Astrocyte (in vitro differentiated cells and primary cell): Measurements from ENCODE around the gene PDSS1. TPM values are rescaled to one million over a fixed set of nuclear protein-coding genes. Genes with fewer than 3 reads are reported as not detected.

Experiments
- DNase-seq: peaks from one replicate; pipeline ENCODE4 v3.0.0-alpha.2; 2010; ENCODE audit warnings: low read depth
- FAIRE-seq: peaks from 2 replicates; lab custom pipeline; 2011; peaks lifted over from hg19 to GRCh38; lab: Jason Lieb, UNC
- H2AFZ ChIP-seq: 2 replicates; pipeline ENCODE4 v1.6.0; 2012; ENCODE audit warnings: low read depth, low read length, inconsistent platforms
- H3K27ac ChIP-seq: 2 replicates; pipeline ENCODE4 v1.5.1; 2011; ENCODE audit warnings: low read depth, low read length, inconsistent platforms
- H3K27me3 ChIP-seq: 2 replicates; pipeline ENCODE4 v1.6.0; 2011; ENCODE audit warnings: low read length, inconsistent platforms; ENCODE audit not compliant: insufficient read depth
- H3K36me3 ChIP-seq: 2 replicates; pipeline ENCODE4 v1.5.1; 2011; ENCODE audit warnings: low read length, inconsistent platforms; ENCODE audit not compliant: insufficient read depth
- H3K4me1 ChIP-seq: 2 replicates; pipeline ENCODE4 v1.5.1; 2011; ENCODE audit warnings: low read length, inconsistent platforms; ENCODE audit not compliant: insufficient read depth
- H3K4me2 ChIP-seq: 2 replicates; pipeline ENCODE4 v1.6.0; 2012; ENCODE audit warnings: low read length, inconsistent platforms
- H3K4me3 ChIP-seq: 2 replicates; pipeline ENCODE4 v1.5.1; 2011; ENCODE audit warnings: low read depth, mild to moderate bottlenecking, low read length, inconsistent platforms; ENCODE audit not compliant: insufficient read depth
- H3K79me2 ChIP-seq: 2 replicates; pipeline ENCODE4 v1.6.0; 2012; ENCODE audit warnings: mild to moderate bottlenecking, low read length, inconsistent platforms; ENCODE audit not compliant: insufficient read depth
- H3K9ac ChIP-seq: 2 replicates; pipeline ENCODE4 v1.6.0; 2012; ENCODE audit warnings: mild to moderate bottlenecking, low read length, inconsistent platforms
- H3K9me3 ChIP-seq: 2 replicates; pipeline ENCODE4 v1.5.1; 2012; ENCODE audit warnings: low read depth, mild to moderate bottlenecking, low read length, inconsistent platforms; ENCODE audit not compliant: insufficient read depth
- H4K20me1 ChIP-seq: 2 replicates; pipeline ENCODE4 v1.6.0; 2012; ENCODE audit warnings: low read length, inconsistent platforms; ENCODE audit not compliant: insufficient read depth
- H3K27ac Mint-ChIP-seq: one replicate; pipeline ENCODE4 v1.8.0; 2021; ENCODE audit warnings: mild to moderate bottlenecking, mixed read lengths; ENCODE audit not compliant: unreplicated experiment
- H3K27me3 Mint-ChIP-seq: one replicate; pipeline ENCODE4 v1.8.0; 2021; ENCODE audit warnings: low read depth, mixed read lengths; ENCODE audit not compliant: unreplicated experiment
- H3K36me3 Mint-ChIP-seq: one replicate; pipeline ENCODE4 v1.8.0; 2021; ENCODE audit warnings: low read depth, mixed read lengths; ENCODE audit not compliant: unreplicated experiment
- H3K4me1 Mint-ChIP-seq: one replicate; pipeline ENCODE4 v1.8.0; 2021; ENCODE audit warnings: low read depth, mixed read lengths; ENCODE audit not compliant: unreplicated experiment
- H3K4me3 Mint-ChIP-seq: one replicate; pipeline ENCODE4 v1.8.0; 2021; ENCODE audit warnings: mild to moderate bottlenecking, moderate library complexity, mixed read lengths; ENCODE audit not compliant: unreplicated experiment
- H3K9me3 Mint-ChIP-seq: one replicate; pipeline ENCODE4 v1.8.0; 2021; ENCODE audit warnings: mild to moderate bottlenecking, mixed read lengths; ENCODE audit not compliant: unreplicated experiment
- EZH2 ChIP-seq: IDR thresholded peaks from 2 replicates; pipeline ENCODE4 v1.6.1; 2012; ENCODE audit warnings: mild to moderate bottlenecking, low read length, inconsistent platforms; ENCODE audit not compliant: insufficient read depth
- total RNA-seq: library from RNA; stranded (reverse); gene quantifications from 2 replicates; pipeline ENCODE4 v1.2.1, GENCODE V29; 2021
- TF ChIP-seq, protein P1 (sequence below): IDR thresholded peaks from 2 replicates; pipeline ENCODE4 v1.5.1; 2011; ENCODE audit warnings: low read depth, mild to moderate bottlenecking, inconsistent platforms, low read length, moderate library complexity; ENCODE audit not compliant: insufficient read depth

The PDSS1 gene
- total RNA-seq, 1 donor from 2014 or later: 9.6 TPM

GRCh38 chr10:26743841-26744240 is 46.3 kb downstream of the PDSS1 start:
- no peak for TF ChIP-seq EZH2
- TF ChIP-seq, protein P1, sequence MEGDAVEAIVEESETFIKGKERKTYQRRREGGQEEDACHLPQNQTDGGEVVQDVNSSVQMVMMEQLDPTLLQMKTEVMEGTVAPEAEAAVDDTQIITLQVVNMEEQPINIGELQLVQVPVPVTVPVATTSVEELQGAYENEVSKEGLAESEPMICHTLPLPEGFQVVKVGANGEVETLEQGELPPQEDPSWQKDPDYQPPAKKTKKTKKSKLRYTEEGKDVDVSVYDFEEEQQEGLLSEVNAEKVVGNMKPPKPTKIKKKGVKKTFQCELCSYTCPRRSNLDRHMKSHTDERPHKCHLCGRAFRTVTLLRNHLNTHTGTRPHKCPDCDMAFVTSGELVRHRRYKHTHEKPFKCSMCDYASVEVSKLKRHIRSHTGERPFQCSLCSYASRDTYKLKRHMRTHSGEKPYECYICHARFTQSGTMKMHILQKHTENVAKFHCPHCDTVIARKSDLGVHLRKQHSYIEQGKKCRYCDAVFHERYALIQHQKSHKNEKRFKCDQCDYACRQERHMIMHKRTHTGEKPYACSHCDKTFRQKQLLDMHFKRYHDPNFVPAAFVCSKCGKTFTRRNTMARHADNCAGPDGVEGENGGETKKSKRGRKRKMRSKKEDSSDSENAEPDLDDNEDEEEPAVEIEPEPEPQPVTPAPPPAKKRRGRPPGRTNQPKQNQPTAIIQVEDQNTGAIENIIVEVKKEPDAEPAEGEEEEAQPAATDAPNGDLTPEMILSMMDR: no peak
- Mint-ChIP-seq H3K9me3 (no peaks in the 10 kb centered on the region), H3K27ac (peak overlapping the region; percentile 6), H3K27me3 (no peaks in the 10 kb centered on the region), H3K36me3 (peaks cover 3% of the 10 kb centered on the region), H3K4me1 (peaks cover 5% of the 10 kb centered on the region), H3K4me3 (no peak overlapping the region)
- H3K27me3 ChIP-seq: no peaks in the 10 kb centered on the region
- no peak overlapping the region for H2AFZ ChIP-seq
- H3K4me1 ChIP-seq: peaks cover 2% of the 10 kb centered on the region
- no peak overlapping the region for H3K9ac ChIP-seq
- no peak overlapping the region for H3K4me2 ChIP-seq
- H3K36me3 ChIP-seq: peaks cover 30% of the 10 kb centered on the region
- H3K4me3 ChIP-seq: no peak overlapping the region
- H3K9me3 ChIP-seq: no peaks in the 10 kb centered on the region
- FAIRE-seq: no peak
- no peaks in the 10 kb centered on the region for H4K20me1 ChIP-seq
- H3K79me2 ChIP-seq: no peaks in the 10 kb centered on the region
- H3K27ac ChIP-seq: no peak overlapping the region
- no peak for DNase-seq

- FAIRE-seq (no peak), DNase-seq (no peak)
- no peak overlapping the region for H3K4me2 ChIP-seq
- H3K4me1 Mint-ChIP-seq: peaks cover 5% of the 10 kb centered on the region
- peaks cover 3% of the 10 kb centered on the region for H3K36me3 Mint-ChIP-seq
- TF ChIP-seq, protein P1: no peak
- TF ChIP-seq EZH2: no peak
- no peak overlapping the region for H3K4me3 ChIP-seq
- H3K27me3 ChIP-seq: no peaks in the 10 kb centered on the region
- H3K27me3 Mint-ChIP-seq: no peaks in the 10 kb centered on the region
- H3K79me2 ChIP-seq: no peaks in the 10 kb centered on the region
- no peaks in the 10 kb centered on the region for H3K9me3 ChIP-seq
- H2AFZ ChIP-seq: no peak overlapping the region
- no peak overlapping the region for H3K4me3 Mint-ChIP-seq
- H3K36me3 ChIP-seq: peaks cover 30% of the 10 kb centered on the region
- no peak overlapping the region for H3K9ac ChIP-seq
- H3K27ac Mint-ChIP-seq: no peak overlapping the region
- H3K4me1 ChIP-seq: no peaks in the 10 kb centered on the region
- no peaks in the 10 kb centered on the region for H3K9me3 Mint-ChIP-seq
- no peak overlapping the region for H3K27ac ChIP-seq
- no peaks in the 10 kb centered on the region for H4K20me1 ChIP-seq
Measured at GRCh38 chr10:26746061-26746460, 48.6 kb downstream of the PDSS1 start.

- Histone ChIP-seq H3K4me1 (peaks cover 4% of the 10 kb centered on the region), H3K79me2 (no peaks in the 10 kb centered on the region), H3K27me3 (no peaks in the 10 kb centered on the region), H3K4me3 (no peak overlapping the region), H4K20me1 (no peaks in the 10 kb centered on the region), H3K4me2 (peak overlapping the region; percentile 41), H3K9me3 (no peaks in the 10 kb centered on the region), H3K36me3 (no peaks in the 10 kb centered on the region), H3K27ac (no peak overlapping the region), H3K9ac (no peak overlapping the region), H2AFZ (no peak overlapping the region)
- Mint-ChIP-seq H3K4me3 (no peak overlapping the region), H3K9me3 (no peaks in the 10 kb centered on the region), H3K4me1 (peaks cover 6% of the 10 kb centered on the region), H3K36me3 (no peaks in the 10 kb centered on the region), H3K27ac (peak overlapping the region; percentile 71), H3K27me3 (no peaks in the 10 kb centered on the region)
- no peak for TF ChIP-seq EZH2
- TF ChIP-seq, protein P1: no peak
- FAIRE-seq (no peak), DNase-seq (peak; percentile 52)
Measured at GRCh38 chr10:26755443-26755903, 58.0 kb downstream of the PDSS1 start.
